Muscle of back (tissue), 11 donors: Measurements from ENCODE around the gene PTCH1. TPM values are rescaled to one million over a fixed set of nuclear protein-coding genes. Genes with fewer than 3 reads are reported as not detected.

Experiments
- DNase-seq, 3 donors: peaks; one replicate each; pipeline versions ENCODE4 v3.0.0 to v3.0.0-alpha.2; 2013
- polyA plus RNA-seq, 10 donors: library from polyadenylated mRNA; unstranded; fragments of 120-200 nt; gene quantifications; one replicate each; pipeline ENCODE4 v1.2.1, GENCODE V29; 2013; ENCODE audit not compliant: insufficient read length in 10 of 10

Gene PTCH1
- polyA plus RNA-seq, 10 donors, result 5.1 to 32.6 (median 7.7) TPM

DNA sequence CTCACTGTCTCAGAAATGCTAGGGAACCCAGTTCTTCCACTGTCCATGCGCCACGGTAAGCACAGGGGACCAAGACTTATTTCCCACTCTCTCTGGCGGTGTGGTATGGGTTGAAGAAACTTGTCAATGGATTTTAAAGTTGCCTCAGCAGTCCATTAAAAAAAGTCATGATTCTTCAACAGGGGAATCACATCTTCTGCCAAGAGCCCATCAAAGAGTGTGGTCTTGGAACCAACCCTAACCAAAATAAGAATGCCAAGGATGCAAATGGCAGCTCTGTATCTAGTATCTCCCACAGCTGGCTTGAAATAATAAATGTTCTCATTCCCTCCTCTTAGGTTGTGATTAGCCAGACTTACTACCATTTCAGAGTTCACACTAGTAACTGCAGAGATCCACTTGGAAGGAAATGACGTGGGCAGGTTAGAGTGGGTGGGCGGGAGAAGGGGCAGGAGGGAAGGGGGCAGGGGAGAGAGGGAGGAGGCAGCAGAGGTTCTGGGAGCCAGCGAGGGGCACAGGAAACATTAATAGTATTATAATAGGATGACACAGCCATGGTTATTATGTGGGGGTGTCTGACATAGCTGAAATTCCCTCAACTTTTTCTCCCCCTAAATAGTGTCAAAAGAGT lies 17.6 kb downstream of the PTCH1 start:
- no peak for DNase-seq

DNA sequence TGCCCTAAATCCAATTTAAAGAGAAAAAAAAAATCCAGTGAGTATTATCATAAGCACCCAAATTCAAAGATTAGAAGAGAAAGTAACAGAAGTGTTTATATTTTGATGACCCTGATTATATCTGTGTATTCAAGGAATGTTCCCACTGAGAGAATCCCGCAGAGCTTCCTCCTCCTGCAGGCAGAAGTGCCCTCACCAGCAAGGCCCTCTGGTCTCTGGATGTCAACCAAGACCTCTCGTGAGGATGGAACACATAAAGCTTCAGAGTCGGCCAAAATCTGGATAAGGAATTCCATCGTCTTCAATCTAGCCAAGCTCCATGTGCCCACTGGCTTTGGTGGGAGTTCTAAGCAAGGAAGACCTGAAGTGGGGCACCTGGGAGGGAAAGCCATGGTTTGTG lies 18.1 kb downstream of the PTCH1 start:
- no peak for DNase-seq

DNA sequence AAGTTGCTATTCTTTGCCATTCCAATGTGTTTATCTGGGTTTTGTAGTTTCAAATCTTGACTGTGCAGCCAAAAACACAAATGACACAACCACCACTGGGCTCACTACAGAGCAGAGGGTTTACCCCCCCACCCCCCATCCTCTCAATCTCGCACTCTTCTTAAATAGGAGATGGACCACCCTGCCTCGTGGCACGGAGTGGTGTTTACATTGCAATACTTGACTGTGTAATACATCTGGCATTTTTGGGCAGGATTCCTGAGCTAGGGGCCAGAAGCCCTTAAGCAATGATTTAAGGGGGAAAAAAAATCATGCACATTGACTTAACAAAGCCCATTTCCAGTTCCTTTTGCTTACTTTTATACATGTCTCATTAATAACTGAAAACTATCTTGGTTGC lies 19.0 kb downstream of the PTCH1 start:
- DNase-seq, result peak in 2 of 3 donors; percentile 19 to 47

DNA sequence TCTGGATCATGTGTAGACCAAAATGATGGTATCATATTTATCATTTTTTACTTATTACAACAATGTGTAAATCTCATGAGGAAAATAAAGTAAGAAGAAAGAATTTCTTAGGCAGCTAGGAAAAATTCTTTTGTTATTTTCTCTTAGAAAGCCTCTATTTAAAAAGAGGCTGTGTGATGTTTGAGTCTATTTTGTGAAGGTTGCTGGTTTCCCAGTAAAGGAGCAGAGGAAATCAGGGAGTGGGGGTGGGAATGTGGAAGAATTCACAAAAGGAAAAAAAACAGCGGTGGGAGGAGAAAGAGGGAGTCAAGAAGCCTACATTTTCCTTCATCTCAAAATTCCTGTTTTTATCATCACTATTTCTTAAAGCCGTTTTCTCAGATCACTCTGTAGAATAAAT lies 20.1 kb downstream of the PTCH1 start:
- peak in 1 of 3 donors; percentile 21 for DNase-seq

DNA sequence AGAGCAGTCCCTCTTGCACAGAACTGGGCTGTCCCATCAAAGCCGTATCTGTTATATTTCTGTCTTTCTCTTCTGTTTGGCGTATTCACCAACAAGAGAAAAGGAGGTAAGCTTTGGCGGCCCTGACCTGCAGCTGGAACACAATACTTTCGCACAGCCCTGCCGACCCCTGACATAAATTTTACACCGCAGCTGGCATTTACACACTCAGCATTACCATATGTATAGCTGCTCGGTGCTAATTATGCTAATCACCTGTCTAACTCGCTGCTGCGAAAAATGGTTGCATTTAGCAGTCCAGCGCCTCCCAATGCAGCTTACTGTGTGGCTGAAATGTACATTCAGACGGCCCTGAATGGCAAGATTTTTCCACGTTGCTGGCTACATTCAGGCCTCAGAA lies 20.8 kb downstream of the PTCH1 start:
- no peak for DNase-seq

DNA sequence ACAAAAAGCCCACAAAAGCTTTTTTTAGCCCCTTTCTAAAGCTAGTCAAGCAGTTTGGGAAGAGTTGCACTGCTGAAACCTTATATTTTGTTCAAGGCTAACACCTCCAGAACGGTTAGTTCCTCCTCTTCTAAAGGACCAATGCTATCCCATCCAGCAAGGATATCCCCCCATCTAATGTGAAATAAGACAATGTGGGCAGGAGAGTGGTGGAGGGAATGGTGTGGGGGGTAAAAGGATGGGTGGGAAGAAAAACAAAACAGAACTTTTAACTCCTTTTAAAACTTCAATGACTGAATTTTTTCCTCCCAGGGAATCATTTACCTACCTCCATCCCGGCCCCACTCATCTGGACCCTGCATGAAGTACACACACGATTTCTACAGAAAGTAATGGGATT lies 21.2 kb downstream of the PTCH1 start:
- no peak for DNase-seq

DNA sequence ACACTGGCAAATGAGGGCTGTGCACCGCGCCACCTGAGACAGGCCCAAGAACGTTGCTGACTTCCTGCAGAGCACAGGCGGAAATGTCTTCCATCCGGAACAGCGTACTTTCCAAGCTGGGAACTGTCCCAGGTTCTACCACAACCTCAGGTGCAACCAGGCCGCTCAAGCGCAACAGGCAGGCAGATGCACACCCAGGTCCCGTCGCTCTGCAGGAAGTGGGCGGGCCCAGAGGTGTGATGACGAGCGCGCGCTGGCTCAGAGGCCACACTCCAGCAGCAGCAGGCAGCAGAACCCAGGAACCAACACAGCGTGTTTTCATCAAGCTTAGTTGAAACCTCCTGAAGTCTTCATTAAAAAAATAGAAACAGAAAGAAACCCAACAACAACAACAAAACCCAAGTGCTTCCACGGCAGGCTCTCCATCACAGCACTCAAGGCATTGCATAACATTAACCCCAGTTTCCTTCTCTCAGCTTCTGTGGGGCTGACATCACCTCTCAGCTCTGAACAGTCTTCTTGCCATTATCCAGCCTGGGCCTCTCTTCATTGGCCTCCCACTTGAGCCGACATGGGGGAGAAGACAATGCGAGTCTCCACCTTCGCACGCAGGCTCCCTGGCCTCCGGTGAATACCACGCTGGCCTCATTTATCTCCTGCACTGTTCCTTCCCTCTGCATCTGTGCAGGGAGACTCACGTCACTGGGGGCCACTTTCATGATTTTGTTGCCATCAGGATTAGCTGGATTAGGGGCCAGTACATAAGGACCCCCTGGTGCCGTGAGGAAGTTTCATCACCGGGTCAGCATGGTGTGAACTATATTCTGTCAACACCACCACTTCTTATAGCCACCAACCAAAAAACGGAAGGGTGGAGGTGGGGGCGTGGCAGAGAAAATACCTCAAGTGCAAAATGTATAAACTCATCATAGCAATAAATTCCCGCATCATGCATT lies 22.1 kb downstream of the PTCH1 start:
- DNase-seq, result peak in 1 of 3 donors; percentile 19

DNA sequence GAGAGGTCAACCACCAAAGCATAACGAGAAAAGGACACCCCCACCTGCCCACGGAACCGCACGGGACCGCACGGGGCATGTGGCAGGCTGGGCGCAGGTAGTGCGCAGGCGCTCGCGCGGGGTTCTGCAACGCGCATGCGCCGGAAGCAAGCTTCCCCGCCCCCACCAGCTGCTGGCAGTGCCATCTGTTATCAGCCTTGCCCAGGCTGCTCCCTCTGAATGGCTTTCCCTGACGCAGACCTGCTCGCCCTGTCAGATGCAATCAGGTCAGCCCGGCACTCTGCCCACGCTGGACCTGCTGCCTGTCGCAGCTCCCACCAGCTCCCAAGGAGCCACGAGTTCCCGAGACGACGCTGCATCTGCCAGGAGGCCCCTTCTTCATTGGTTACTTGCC lies 22.8 kb downstream of the PTCH1 start:
- DNase-seq, result no peak

DNA sequence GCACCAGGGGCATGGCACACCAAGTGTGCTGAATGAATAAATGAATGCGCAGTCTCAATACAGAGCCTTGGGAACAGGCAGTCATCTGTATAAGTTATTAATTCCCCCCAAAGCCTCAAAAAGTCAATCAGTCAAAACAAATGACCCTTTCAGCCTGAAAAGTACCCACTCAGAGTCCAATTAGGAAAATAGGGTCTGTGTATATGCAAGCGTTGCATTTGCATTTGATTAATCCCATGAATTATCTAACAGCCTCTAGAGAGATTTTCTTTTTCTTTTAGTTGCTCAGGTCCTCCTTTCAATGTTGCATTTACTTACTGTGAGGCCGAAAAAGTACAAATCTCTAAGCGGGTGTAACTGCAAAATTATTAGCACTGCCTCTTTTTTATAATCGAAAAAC lies 23.4 kb downstream of the PTCH1 start:
- DNase-seq, result no peak

DNA sequence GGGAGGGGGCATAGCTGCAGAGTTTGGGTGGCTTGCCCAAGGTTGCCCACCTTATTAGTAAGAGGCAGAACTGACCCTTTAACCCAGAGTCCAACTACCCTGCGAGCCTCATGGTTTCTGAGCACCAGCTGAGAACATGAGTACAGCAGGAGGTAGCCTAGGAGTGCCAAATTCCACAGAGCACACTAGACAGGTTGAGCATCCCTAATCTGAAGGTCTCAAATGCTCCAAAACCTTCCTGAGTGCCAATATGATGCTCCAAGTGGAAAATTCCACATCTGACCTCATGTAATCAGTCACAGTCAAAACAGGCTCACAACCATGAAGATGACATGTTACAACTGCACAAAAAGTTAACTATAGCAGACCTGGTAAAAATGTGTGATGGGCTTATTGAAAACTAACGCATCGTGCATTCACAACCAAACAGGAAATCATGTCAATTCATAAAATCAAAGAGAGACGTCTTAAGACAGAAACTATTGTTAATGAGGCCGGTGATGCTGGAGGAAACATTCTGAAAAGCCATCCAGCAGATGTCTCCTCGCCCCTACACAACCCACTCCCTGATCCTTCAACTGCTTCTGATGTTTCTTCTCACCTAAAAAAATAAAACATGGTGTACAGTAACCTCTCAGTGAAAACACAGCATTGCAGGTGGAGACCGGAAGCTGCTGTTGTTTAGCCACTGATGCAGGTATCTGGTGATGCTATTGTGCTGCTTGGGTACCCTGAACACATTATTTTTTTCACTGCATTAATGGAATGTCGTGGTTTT lies 25.0 kb downstream of the PTCH1 start:
- no peak for DNase-seq

DNA sequence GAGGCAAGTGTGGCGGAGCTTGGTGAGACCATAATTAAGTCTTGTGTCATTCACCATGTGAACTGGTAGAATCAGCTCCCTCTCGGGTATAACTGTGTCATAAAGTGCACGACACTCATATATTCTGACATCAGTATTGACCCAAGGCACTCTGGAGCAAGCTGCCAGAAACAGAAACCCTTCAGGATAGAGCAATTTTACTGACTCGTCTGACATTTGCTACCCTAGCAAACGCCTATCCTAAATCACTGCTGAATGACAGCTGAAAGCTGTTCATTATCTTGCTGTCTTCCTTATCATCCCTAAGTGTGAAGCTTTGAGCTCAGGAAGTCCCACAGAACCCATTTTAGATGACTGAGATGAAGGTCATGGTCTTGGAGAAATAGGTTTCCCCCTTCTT lies 27.8 kb downstream of the PTCH1 start:
- DNase-seq, result no peak

DNA sequence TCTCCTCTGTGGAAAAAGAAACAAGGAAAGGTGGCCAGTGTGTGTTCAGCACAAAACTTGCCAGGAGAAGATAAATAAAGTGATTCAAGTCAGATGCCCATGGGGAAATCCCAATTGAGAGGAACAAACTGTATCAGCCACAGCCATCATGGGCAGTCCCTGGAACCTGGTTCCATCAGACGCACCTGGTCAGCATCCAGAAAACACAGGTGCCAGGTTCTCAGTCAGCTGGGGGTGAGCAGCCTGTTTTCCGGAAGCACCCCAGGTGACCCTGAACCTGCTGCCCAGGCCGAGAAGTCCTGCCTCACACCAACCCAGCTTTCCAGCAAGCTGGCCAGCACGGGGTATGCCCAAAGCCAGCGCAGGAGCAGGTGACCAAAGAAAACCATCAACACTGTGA lies 30.5 kb downstream of the PTCH1 start:
- no peak for DNase-seq

DNA sequence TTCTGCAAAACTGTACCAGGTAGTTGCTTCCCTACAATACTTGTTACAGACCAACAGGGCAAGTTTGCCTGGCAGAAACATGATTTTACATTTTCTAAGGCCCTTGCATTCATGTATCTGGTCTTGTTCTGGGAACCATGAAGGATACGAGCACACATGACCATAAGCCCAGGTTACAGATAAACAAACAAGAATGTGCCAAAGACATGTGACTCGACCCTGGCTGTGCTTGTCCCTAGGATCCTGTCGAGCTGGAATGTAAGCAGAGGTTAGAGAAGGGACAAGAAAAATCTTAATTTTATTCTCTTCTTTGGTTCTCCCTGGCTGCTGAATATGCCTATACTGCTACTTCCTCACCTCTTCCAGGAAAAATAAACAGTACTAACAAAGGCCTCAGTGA lies 32.5 kb downstream of the PTCH1 start:
- no peak for DNase-seq

DNA sequence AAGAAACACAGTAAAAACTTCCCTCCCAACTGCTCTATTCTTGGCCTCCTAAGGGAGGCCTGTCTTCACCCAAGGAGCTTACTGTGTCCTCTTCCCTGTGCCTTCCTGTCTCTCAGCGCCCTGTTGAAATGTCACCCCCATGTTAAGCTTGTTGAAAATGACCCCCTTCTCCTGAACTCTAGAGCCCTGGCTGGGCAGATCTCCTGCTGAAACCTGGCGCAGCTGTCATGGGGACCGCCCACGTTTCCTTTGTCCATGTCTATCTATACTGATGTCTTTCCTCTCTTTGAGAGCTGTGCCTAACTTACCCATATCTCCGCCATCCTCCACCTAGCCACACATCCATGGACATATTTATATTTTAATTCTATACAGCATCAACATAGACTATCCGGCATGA lies 33.3 kb downstream of the PTCH1 start:
- DNase-seq, result no peak

DNA sequence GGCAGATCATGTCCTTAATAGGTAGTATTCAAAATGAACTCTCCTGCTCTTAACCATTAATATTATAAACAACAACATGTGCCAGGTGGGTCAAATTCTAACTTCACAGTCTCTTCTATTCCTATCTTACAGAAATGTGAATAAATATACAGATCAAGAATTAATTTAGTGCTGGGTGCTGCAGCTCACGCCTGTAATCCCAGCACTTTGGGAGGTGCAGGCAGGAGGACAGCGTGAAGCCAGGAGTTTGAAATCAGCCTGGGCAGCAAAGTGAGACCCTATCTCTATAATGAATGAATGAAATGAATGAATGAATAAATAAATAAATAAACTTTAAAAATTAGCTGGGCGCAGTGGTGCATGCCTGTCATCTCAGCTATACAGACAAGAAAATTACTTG lies 34.1 kb downstream of the PTCH1 start:
- no peak for DNase-seq

DNA sequence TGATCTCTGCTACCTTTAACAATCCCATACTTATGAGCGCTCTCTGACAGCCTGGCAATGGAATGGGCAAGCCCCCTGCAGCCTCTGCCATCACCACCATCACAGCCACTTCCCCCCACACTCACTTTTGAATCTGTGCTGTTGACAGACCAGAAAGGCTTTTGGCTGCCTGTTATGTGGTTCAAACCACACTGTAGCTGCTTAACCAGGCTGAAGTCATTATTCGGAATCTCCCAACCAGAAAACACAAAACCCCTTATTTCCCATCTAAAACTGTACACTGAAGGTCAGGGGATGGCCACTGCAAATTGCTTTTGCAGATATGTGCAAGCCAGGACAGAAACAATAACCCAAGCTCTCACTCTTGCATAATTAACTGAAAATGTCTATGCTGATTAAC lies 35.8 kb downstream of the PTCH1 start:
- no peak for DNase-seq

DNA sequence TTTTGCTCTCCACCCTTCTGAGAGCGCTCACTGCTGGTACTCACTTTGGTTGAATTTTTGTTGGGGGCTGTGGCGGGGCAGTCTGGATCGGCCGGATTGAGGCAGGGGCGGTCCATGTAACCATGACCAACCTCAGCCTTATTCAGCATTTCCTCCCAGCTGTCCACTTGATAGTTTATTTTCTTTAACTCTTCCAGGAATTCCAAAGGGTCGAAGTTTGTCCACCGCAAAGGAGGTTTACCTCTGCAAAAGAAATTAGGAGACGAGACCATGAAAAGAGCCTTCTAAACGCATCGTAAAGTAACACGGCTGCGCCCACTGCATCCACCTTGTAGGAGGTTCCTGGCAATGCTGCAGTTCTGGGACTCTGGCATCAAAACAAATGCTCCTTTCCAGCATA lies 36.4 kb downstream of the PTCH1 start:
- no peak for DNase-seq

DNA sequence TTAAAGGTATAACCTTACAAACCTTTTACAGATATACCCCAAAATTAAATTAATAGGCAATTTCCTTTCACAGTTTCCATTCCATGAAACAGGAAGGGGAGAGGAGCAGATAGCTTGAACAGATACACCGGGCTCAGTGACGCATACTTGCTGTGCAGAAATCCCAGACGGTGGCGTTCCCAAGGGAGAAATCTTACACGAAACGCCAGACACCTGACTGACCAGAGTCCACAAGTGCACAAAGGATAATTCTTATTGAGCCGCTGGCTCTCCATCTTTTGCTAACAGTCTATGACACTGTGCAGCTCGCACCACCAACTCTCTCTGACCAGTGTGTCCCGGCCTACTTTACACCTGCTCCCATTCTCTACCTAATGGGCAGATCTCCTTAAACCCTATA lies 37.4 kb downstream of the PTCH1 start:
- no peak for DNase-seq

DNA sequence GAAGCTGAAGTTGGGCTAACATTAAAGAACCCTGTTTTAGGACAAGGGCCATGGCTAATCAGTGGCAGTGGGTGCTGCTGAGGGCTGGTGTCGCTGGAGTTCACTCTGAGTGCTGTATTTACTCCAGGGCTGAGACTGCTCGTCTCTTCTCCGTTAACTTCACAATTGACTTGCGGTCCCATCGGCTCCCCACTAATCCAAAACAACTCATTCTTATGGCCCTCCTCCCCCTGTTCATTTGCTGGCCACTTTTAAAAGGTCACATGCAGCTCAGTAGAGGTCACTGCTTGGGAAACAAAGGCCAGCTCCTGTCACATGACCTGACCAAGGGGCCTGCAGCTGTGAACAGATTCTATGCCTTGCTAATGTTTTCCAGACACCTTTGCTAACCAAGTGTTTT lies 38.4 kb downstream of the PTCH1 start:
- no peak for DNase-seq

DNA sequence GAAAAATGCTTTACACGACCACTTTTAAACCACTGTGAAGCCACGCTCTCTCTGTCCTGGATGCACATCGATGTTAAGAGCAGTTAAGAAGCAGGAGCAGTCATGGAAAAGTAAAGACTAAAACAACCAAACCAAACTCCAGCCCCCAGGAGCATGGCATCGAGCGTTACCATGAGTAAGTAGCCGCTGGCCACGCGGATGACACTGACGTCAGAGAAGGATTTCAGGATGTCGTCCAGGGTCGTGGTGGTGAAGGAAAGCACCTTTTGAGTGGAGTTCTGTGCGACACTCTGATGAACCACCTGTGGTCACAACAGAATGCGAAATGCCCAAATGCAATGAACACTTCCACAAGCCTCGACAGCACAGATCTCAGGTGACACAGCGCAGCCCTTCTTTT lies 38.9 kb downstream of the PTCH1 start:
- DNase-seq, result no peak

DNA sequence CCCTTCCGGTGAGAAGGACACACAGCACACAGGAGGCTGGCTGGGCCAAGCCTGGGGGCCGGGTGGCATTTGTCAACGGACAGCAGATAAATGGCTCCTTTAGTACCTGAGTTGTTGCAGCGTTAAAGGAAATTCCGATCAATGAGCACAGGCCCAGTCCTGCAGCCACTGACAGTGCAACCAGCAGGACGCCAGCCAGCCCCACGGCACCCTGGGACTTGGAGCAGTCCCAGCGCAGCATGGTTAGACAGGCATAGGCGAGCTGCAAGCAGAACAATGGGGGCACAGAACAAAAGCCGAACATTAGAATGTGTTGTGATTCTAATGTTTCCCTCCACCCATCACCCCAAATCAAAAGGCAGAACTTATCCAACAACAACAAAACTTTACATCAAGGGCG lies 39.3 kb downstream of the PTCH1 start:
- no peak for DNase-seq

DNA sequence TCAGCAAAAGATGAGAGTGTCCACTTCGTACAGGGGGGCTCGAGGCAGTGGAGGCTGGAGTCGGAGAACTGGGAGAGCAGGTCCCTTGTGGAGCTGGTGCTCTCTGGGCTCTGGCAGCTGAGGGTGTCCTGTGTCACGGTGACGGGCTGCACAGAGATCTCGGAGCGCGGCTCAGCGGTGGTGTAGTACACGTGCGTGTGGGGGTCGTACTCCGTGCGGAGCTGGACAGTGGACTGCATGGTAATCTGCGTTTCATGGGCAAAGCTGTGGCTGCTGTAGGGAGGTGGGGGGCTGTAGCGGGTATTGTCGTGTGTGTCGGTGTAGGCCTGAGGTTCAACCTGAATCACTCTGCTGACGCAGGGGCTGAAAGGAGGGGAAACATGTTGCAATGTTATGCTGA lies 48.0 kb downstream of the PTCH1 start:
- no peak for DNase-seq

DNA sequence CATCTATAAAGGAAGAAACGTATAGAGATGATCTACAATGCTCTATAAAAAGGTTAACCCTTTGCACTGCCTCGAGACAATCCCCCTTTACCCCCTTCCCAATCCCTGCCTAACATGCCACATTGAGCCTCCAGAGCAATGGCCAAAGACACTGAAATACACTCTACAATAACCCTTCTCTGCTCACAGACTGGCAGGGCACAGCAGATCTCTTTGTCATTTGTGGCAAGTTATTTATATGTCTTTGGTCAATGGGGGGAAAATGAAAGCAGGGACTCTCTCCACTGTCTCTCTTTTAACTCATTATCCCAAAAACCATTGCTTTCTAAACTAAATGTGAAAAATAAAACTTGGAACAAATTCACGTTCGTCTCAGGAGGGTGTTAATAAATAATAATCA lies 51.7 kb downstream of the PTCH1 start:
- DNase-seq, result no peak
